Central memory CD8-positive, alpha-beta T cell (primary cell): Measurements from ENCODE around the gene CDK5RAP2.
"Not testable (repeated sequence)": the region's sequence is repeated elsewhere in the genome, so short reads cannot be mapped to it uniquely, and the experiment has no call there.

Experiments used
- ATAC-seq: fragments of 150-1000 bp; cut with Tn5 transposase; replicated peaks from 2 replicates; pipeline ENCODE4 v1.10.0; 2022; ENCODE audit warnings: mild to moderate bottlenecking, moderate FRiP score, moderate number of reproducible peaks; ENCODE audit not compliant: poor library complexity, severe bottlenecking; ENCODE audit errors: extremely low read depth
- DNase-seq, 2 donors: peaks; one replicate each; pipeline ENCODE4 v3.0.0; 2021; ENCODE audit warnings: low spot score in 2 of 2
- H3K27ac Mint-ChIP-seq: one replicate; pipeline ENCODE4 v1.8.0; 2022; ENCODE audit warnings: low read depth, mild to moderate bottlenecking, moderate library complexity, mixed read lengths
- H3K27me3 Mint-ChIP-seq: one replicate; pipeline ENCODE4 v1.8.0; 2022; ENCODE audit warnings: mixed read lengths
- H3K36me3 Mint-ChIP-seq: one replicate; pipeline ENCODE4 v1.8.0; 2022; ENCODE audit warnings: mild to moderate bottlenecking, moderate library complexity, mixed read lengths; ENCODE audit not compliant: insufficient read depth
- H3K4me1 Mint-ChIP-seq: one replicate; pipeline ENCODE4 v1.8.0; 2022; ENCODE audit warnings: mixed read lengths
- H3K4me3 Mint-ChIP-seq: one replicate; pipeline ENCODE4 v1.8.0; 2022; ENCODE audit warnings: mild to moderate bottlenecking, moderate library complexity, mixed read lengths
- H3K9me3 Mint-ChIP-seq: one replicate; pipeline ENCODE4 v1.8.0; 2022; ENCODE audit warnings: mixed read lengths

Gene CDK5RAP2

DNA sequence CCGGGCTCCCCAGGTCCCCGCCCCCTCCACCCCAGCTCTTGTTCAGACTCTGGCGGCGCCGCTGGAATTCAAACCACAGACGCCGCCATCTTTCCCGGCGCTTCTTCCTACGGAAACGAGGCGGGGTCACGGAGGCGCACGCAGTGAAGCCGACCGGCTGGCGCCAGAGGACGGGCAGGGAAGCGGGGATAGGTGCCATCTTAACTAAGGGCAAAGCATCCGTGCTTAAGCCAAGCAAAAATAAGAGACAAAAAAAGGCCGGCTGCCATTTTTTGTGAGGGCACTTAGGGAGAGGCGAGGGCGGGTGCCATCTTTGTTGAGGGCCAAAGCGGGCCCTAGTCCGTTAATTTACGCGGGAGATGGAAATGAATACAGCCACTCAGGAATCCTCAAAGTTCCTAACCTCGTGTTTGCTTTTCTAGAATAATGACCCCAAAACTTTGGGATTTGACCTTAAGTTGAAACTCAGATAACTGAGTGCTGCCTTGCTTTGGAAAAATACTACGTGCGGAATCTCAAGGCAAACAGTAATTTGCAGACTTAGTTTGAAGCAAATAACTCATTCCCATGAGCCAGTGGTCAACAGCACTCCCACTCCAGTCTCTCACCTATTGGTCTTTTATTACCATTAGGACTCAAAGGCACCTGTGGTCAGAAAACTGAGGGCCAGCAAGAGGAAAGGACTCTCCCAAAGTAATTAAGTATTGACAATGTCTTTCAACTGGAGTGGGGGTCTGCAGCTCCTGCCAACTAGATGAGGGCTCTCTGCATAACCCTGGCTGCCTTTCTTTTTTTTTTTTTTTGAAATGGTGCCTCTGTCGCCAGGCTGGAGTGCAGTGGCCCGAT, at the start of gene CDK5RAP2:
Gene CDK5RAP2 (minus strand): TSS at position 117 of the 846 bp plus-strand sequence. CDS start 189 bp downstream, outside the sequence.
- ATAC-seq (peak; percentile 97), DNase-seq (peak; percentile 74 to 86)
- Mint-ChIP-seq H3K4me3 (peak within 1 kb of the TSS; percentile 94), H3K4me1 (peaks cover 63% of the 10 kb centered on the region), H3K27me3 (no peaks in the 10 kb centered on the region), H3K9me3 (no peaks in the 10 kb centered on the region), H3K36me3 (peaks cover 5% of the 10 kb centered on the region), H3K27ac (peak within 1 kb of the TSS; percentile 97)

GRCh38 chr9:120628925-120629497, 49.0 kb upstream of the CDK5RAP2 start:
- H3K27me3 Mint-ChIP-seq, H3K4me3 Mint-ChIP-seq, H3K9me3 Mint-ChIP-seq, ATAC-seq, H3K4me1 Mint-ChIP-seq, H3K27ac Mint-ChIP-seq, H3K36me3 Mint-ChIP-seq, DNase-seq: not testable (repeated sequence)

- no peaks in the 10 kb centered on the region for H3K27me3 Mint-ChIP-seq
- no peaks in the 10 kb centered on the region for H3K9me3 Mint-ChIP-seq
- ATAC-seq = no peak
- H3K36me3 Mint-ChIP-seq = no peaks in the 10 kb centered on the region
- H3K27ac Mint-ChIP-seq = no peak overlapping the region
- H3K4me1 Mint-ChIP-seq = peaks cover 5% of the 10 kb centered on the region
- no peak for DNase-seq
- no peak overlapping the region for H3K4me3 Mint-ChIP-seq
These were observed 48.4 kb upstream of the CDK5RAP2 start for GRCh38 chr9:120628207-120628924.

DNA sequence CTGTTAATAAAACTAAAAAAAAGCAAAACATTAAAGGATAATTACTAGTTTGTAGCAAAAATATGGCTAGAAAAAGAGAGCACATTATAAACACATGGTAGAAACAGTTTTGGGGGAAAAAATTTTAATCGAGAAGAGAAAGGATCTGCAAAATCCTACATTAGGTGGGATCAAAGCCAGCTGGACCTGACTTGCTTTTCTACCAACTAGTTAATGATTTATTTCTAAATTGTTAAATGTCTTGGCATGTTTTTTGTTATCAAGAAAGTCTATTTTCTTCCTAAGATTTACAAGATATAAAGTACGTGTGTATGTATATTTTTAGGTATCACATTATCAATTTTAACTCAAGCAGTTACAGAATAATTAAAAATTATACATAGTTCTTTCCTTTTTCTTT, 47.1 kb upstream of the CDK5RAP2 start:
- no peak for DNase-seq
- Mint-ChIP-seq H3K4me3 (no peak overlapping the region), H3K27ac (no peak overlapping the region), H3K4me1 (peaks cover 5% of the 10 kb centered on the region), H3K36me3 (peaks cover 2% of the 10 kb centered on the region), H3K27me3 (no peaks in the 10 kb centered on the region), H3K9me3 (no peaks in the 10 kb centered on the region)
- no peak for ATAC-seq

- no peak for DNase-seq
- Mint-ChIP-seq H3K4me3 (no peak overlapping the region), H3K4me1 (peaks cover 5% of the 10 kb centered on the region), H3K27me3 (no peaks in the 10 kb centered on the region), H3K27ac (no peak overlapping the region), H3K9me3 (no peaks in the 10 kb centered on the region), H3K36me3 (peaks cover 5% of the 10 kb centered on the region)
- no peak for ATAC-seq
These were observed 46.5 kb upstream of the CDK5RAP2 start for GRCh38 chr9:120626512-120626911.

DNA sequence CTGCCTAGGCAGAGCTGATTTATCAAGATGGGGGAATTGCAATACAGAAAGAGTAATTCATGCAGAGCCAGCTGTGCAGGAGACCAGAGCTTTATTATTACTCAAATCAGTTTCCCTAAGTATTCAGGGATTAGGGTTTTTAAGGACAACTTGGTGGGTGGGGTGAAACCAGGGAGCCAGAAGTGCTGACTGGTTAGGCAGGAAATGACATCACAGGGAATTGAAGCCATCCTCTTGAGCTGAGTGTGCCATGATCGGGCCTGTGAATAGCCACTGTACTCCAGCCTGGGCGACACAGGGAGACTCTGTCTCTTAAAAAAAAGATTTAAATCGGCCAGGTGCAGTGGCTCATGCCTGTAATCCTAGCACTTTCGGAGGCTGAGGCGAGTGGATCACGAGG, 45.3 kb upstream of the CDK5RAP2 start:
- H3K9me3 Mint-ChIP-seq = no peaks in the 10 kb centered on the region
- no peak overlapping the region for H3K27ac Mint-ChIP-seq
- no peak overlapping the region for H3K4me3 Mint-ChIP-seq
- H3K4me1 Mint-ChIP-seq = peaks cover 5% of the 10 kb centered on the region
- no peak for DNase-seq
- H3K27me3 Mint-ChIP-seq = no peaks in the 10 kb centered on the region
- ATAC-seq = no peak
- peaks cover 8% of the 10 kb centered on the region for H3K36me3 Mint-ChIP-seq

DNA sequence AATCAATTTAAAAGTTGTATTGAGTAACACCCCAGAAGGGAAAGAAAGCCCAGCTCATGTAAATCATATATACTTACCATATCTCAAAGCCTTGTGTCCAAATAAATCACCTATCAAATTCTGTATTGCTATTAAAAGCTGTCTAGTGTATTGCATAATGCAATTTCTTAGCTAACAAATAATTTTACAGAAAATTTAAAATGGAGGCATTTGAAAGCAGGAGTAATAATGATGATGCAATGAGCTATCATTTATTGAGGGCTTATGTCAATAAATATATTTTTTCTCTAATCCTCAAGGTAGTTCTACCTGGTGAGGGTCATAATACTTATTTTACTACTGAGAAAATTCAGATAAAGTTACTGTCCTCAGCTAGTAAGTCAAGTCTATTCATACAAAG, 42.8 kb upstream of the CDK5RAP2 start:
- no peak for DNase-seq
- Mint-ChIP-seq H3K4me3 (no peak overlapping the region), H3K27ac (no peak overlapping the region), H3K36me3 (peaks cover 15% of the 10 kb centered on the region), H3K27me3 (no peaks in the 10 kb centered on the region), H3K9me3 (no peaks in the 10 kb centered on the region), H3K4me1 (peaks cover 5% of the 10 kb centered on the region)
- no peak for ATAC-seq

GRCh38 chr9:120621941-120622340, 42.0 kb upstream of the CDK5RAP2 start:
- no peaks in the 10 kb centered on the region for H3K27me3 Mint-ChIP-seq
- H3K36me3 Mint-ChIP-seq = peaks cover 15% of the 10 kb centered on the region
- DNase-seq = no peak
- H3K9me3 Mint-ChIP-seq = no peaks in the 10 kb centered on the region
- no peak for ATAC-seq
- no peak overlapping the region for H3K27ac Mint-ChIP-seq
- H3K4me1 Mint-ChIP-seq = peaks cover 5% of the 10 kb centered on the region
- H3K4me3 Mint-ChIP-seq = no peak overlapping the region

DNA sequence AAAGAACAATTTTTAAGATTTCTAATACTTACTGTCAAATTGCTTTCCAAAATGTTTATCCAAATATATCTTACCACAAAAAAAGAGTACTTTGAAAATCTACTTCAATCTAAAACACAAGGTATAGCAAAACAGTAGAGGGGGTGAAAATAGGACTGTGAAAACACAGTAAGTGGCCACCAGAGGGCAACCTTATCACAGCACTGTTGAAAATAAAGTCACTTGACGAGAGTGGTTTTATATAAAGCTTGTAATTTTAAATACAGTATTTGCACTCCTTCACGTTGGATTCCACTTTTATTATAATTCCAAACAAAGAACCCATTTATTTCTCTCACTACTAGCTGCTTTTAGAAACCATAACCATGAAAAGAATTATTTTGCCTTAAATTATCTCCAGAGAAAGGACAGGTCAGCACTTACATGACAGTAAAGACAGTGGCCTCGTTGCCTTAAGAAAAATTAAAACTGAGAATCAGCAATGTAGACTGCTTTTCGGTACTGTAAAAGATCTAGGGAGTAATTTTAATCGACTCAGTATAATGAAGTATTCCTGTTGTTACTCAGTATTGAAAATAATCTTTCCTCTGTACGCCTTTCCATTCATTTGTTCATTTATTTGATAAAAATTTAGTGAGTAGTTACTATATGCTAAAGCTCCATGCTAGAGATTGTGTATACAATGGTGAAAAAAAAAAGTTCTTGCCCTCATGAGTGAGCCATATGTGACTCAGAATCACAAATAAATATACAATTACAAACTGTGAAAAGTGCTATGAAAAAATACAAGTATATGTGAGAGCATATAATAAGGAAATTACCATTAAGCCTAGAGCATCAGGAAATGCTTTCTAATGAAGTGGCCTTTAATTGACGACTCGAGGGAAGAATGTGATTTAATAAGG, 40.0 kb upstream of the CDK5RAP2 start:
- H3K27me3 Mint-ChIP-seq = no peaks in the 10 kb centered on the region
- peak; percentile 75 for ATAC-seq

GRCh38 chr9:120616966-120617935, 37.3 kb upstream of the CDK5RAP2 start:
- DNase-seq = no peak
- Mint-ChIP-seq H3K36me3 (peaks cover 13% of the 10 kb centered on the region), H3K27ac (no peak overlapping the region), H3K4me1 (no peaks in the 10 kb centered on the region), H3K9me3 (no peaks in the 10 kb centered on the region), H3K27me3 (no peaks in the 10 kb centered on the region), H3K4me3 (no peak overlapping the region)
- no peak for ATAC-seq

More for the DNA sequence above, 40.0 kb upstream of the CDK5RAP2 start:
- peak overlapping the region; percentile 42 for H3K27ac Mint-ChIP-seq
- DNase-seq = peak; percentile 24 to 29
- H3K36me3 Mint-ChIP-seq = peaks cover 15% of the 10 kb centered on the region
- peaks cover 2% of the 10 kb centered on the region for H3K4me1 Mint-ChIP-seq
- no peak overlapping the region for H3K4me3 Mint-ChIP-seq
- H3K9me3 Mint-ChIP-seq = no peaks in the 10 kb centered on the region

DNA sequence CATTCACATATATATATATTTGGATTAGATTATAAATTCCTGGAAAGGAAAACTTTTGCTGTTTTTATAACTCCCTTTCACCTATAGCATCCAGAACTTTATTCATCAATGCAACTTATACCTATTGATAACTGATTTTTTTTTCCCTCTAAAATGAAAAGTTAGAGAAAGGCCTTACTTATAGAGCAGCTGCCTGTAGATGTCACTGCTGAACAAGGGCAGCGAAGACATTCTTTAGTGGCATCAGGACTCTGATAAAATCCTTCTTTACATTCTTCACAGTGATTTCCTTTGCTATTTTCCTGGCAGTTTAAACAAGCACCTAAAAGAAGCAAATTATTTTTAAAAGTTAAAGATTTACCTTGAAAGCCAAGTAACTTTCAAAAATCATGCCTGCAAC, 32.3 kb upstream of the CDK5RAP2 start:
- peaks cover 8% of the 10 kb centered on the region for H3K36me3 Mint-ChIP-seq
- H3K9me3 Mint-ChIP-seq = no peaks in the 10 kb centered on the region
- ATAC-seq (no peak), DNase-seq (no peak)
- H3K4me3 Mint-ChIP-seq = no peak overlapping the region
- H3K27ac Mint-ChIP-seq = no peak overlapping the region
- H3K4me1 Mint-ChIP-seq = peaks cover 6% of the 10 kb centered on the region
- H3K27me3 Mint-ChIP-seq = no peaks in the 10 kb centered on the region
